ENCODE data around the gene TSPAN12. TPM values are rescaled to one million over a fixed set of nuclear protein-coding genes. Genes with fewer than 3 reads are reported as not detected.

Gene TSPAN12
- total and polyA plus RNA-seq, 2 of the 4 experiments (the other 2 are of a cell fraction): 0.36 to 0.72 TPM

DNA sequence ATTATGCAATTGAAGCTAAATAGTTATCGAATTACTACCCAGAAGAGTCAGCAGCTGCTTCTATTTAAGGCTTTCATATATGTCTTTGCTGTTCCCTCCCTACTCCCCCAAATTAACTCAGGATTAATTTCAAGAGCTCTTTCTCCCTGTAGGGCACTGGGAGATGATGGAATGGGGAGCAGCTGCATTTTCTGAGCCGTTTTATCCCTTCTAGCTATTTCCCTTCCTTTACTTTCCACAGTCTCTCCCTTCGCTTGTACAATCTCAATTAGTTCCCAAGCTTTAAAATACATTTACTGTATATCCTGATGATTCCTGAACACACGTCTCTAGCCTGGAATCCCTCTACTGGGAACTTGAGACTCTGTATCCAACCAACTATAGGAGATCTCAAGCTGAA lies 19.8 kb upstream of the TSPAN12 start:
- H4K8ac ChIP-seq (ENCODE audit: low read depth in 2 of 2, low read length in 2 of 2): no peak overlapping the region
- H3K27me3 ChIP-seq (ENCODE audit: control insufficient read depth, insufficient read depth, low read length): peaks cover 2% of the 10 kb centered on the region
- no peak overlapping the region for H3K23ac ChIP-seq (ENCODE audit: low read depth, low read length)
- no peak overlapping the region for H2AK9ac ChIP-seq (replicated peaks; ENCODE audit: low read depth, low read length, poor library complexity)
- no peaks in the 10 kb centered on the region for H3K9me1 ChIP-seq (ENCODE audit: insufficient read depth, low read length)
- DNase-seq: no peak
- no peak for TF ChIP-seq CEBPB (IDR thresholded peaks at IDR 0.05; ENCODE audit: low read depth, low read length)
- no peak for TF ChIP-seq FOS (IDR thresholded peaks at IDR 0.05; ENCODE audit: low read depth, low read length)
- TF ChIP-seq MXI1 (IDR thresholded peaks at IDR 0.05; ENCODE audit: borderline replicate concordance, low read depth, low read length): no peak
- TF ChIP-seq BHLHE40 (IDR thresholded peaks at IDR 0.05; ENCODE audit: low read depth, low read length): no peak
- TF ChIP-seq RAD21 (IDR thresholded peaks at IDR 0.05; ENCODE audit: low read length): no peak
- no peak for TF ChIP-seq MAZ (IDR thresholded peaks at IDR 0.05; ENCODE audit: borderline replicate concordance, low read depth, low read length)
- TF ChIP-seq CTCF (conservative IDR thresholded peaks at IDR 0.05; ENCODE audit: low read depth, low read length): no peak
- no peak for TF ChIP-seq ELK1 (IDR thresholded peaks at IDR 0.05; ENCODE audit: borderline replicate concordance, low read depth, low read length)
- no peak for TF ChIP-seq MAFK (IDR thresholded peaks at IDR 0.05; ENCODE audit: low read depth, low read length)
- TF ChIP-seq NFE2L2 (IDR thresholded peaks at IDR 0.05; ENCODE audit: low read depth, low read length): no peak
- no peak for TF ChIP-seq POLR2A (IDR thresholded peaks at IDR 0.05; ENCODE audit: low read depth, low read length)
- TF ChIP-seq USF2 (IDR thresholded peaks at IDR 0.05; ENCODE audit: low read depth, low read length): no peak
- no peak for TF ChIP-seq RCOR1 (IDR thresholded peaks at IDR 0.05; ENCODE audit: insufficient replicate concordance, low read length)
- TF ChIP-seq RFX5 (IDR thresholded peaks at IDR 0.05; ENCODE audit: low read depth, low read length): no peak
- TF ChIP-seq CHD1 (IDR thresholded peaks at IDR 0.05; ENCODE audit: low read depth, low read length): no peak
- TF ChIP-seq SMC3 (IDR thresholded peaks at IDR 0.05; ENCODE audit: low read depth, low read length): no peak
- dilution Hi-C loops (cut with HindIII; ENCODE audit: low sequenced_read_pairs, unreplicated experiment): no loop called here
- CTCF ChIA-PET: no interaction called here
- H2AK5ac ChIP-seq (ENCODE audit: low read depth, low read length): no peak overlapping the region
- H4K91ac ChIP-seq (ENCODE audit: insufficient read depth, low read depth, low read length): no peak overlapping the region
- no peak overlapping the region for H3K18ac ChIP-seq (ENCODE audit: low read depth, low read length)
- H3K36me3 ChIP-seq (ENCODE audit: control insufficient read depth, insufficient read depth, low read length): no peaks in the 10 kb centered on the region
- H2BK5ac ChIP-seq (ENCODE audit: low read depth, low read length, poor library complexity, severe bottlenecking): no peak overlapping the region
- H2BK120ac ChIP-seq (ENCODE audit: low read depth, low read length): no peak overlapping the region
- H3K4ac ChIP-seq (ENCODE audit: low read depth, low read length): no peak overlapping the region
- no peak overlapping the region for H2BK15ac ChIP-seq (ENCODE audit: low read depth, low read length)
- H3K79me1 ChIP-seq (ENCODE audit: low read depth in 1 of 2, low read length in 2 of 2): no peaks in the 10 kb centered on the region
- WGBS, 2 experiments (ENCODE audit: extremely low coverage in 2 of 2, insufficient read length in 1 of 2): 53% methylated on average over 3 of the region's 4 CpGs; no CpG with 5 or more reads in 1 of the 2 experiments
- no TSS peak for BruUV-seq (replicated peaks)
- in situ Hi-C loops (cut with MboI; ENCODE audit: low sequenced_read_pairs): no loop called here
- H2AFZ ChIP-seq (replicated peaks; ENCODE audit: low read length, poor library complexity): no peak overlapping the region
- no peak overlapping the region for H3K4me2 ChIP-seq (ENCODE audit: low read depth, low read length)
- no peak overlapping the region for H4K5ac ChIP-seq (ENCODE audit: low read depth, low read length)
- H3K4me1 ChIP-seq (ENCODE audit: control insufficient read depth, insufficient read depth, low read length): no peaks in the 10 kb centered on the region
- POLR2A ChIA-PET (ENCODE audit: unreplicated experiment): interaction anchor here (0.7 to 0.8 kb wide), 2 partner anchors 9 to 29 kb away, joined by 3 to 5 read pairs; no protein-coding TSS in a partner anchor
- ATAC-seq (ENCODE audit: low read depth): peak; percentile 46; the same call in 1 of the 2 replicates
- no peak overlapping the region for H2BK20ac ChIP-seq (ENCODE audit: low read depth, low read length)
- no peak overlapping the region for H3K14ac ChIP-seq (replicated peaks; ENCODE audit: low read depth, low read length)
- no peaks in the 10 kb centered on the region for H3K9me3 ChIP-seq (ENCODE audit: control insufficient read depth, insufficient read depth, low read length)
- no peak overlapping the region for H3K9ac ChIP-seq (ENCODE audit: low read depth, low read length)
- no peak overlapping the region for H3K56ac ChIP-seq (ENCODE audit: extremely low read depth, insufficient read depth, low read length)
- no peaks in the 10 kb centered on the region for H4K20me1 ChIP-seq (ENCODE audit: insufficient read depth, low read length)
- intact Hi-C loops (cut with micrococcal nuclease): no loop called here
- no peak overlapping the region for H3K4me3 ChIP-seq (ENCODE audit: insufficient read depth, low read depth, low read length)
- no peak overlapping the region for H3K27ac ChIP-seq (ENCODE audit: insufficient read depth, low read length)
